ENCODE results near the gene CNDP2. TPM values are rescaled to one million over a fixed set of nuclear protein-coding genes. Genes with fewer than 3 reads are reported as not detected.

CNDP2 gene
- total RNA-seq, 2 experiments from 2014 or later, result 121 to 136 TPM

DNA sequence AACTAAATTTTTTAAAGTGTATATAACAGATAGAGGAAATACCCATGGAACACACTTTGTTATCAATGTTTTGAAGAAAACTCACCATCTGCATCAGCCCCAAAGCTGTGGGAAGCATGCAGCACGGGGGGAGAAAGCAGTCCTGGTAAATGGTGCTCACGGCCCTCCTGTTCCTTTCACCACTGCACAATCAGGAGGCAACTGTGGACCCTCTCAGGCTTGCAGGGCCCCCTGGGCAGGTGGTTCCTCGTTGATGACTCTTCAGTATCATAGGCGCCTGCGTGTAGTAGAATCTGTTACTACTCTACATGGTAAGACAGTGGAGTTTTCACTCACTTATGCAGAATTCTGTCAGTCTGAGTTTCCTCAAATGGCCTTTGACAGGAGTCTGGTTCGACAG is 33.2 kb downstream of the CNDP2 start:
- ATAC-seq (no peak), DNase-seq (no peak)
- POLR2A ChIA-PET, result no interaction called here
- Mint-ChIP-seq H3K4me3 (no peak overlapping the region), H3K4me1 (ENCODE audit: low read depth) (no peaks in the 10 kb centered on the region), H3K36me3 (ENCODE audit: low read depth) (no peaks in the 10 kb centered on the region), H3K27me3 (no peaks in the 10 kb centered on the region), H3K27ac (no peak overlapping the region), H3K9me3 (no peaks in the 10 kb centered on the region)
- TF ChIP-seq, protein P1, sequence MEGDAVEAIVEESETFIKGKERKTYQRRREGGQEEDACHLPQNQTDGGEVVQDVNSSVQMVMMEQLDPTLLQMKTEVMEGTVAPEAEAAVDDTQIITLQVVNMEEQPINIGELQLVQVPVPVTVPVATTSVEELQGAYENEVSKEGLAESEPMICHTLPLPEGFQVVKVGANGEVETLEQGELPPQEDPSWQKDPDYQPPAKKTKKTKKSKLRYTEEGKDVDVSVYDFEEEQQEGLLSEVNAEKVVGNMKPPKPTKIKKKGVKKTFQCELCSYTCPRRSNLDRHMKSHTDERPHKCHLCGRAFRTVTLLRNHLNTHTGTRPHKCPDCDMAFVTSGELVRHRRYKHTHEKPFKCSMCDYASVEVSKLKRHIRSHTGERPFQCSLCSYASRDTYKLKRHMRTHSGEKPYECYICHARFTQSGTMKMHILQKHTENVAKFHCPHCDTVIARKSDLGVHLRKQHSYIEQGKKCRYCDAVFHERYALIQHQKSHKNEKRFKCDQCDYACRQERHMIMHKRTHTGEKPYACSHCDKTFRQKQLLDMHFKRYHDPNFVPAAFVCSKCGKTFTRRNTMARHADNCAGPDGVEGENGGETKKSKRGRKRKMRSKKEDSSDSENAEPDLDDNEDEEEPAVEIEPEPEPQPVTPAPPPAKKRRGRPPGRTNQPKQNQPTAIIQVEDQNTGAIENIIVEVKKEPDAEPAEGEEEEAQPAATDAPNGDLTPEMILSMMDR (IDR thresholded peaks at IDR 0.05), result no peak
- CTCF ChIA-PET, result no interaction called here
- intact Hi-C loops (cut with micrococcal nuclease), result no loop called here

DNA sequence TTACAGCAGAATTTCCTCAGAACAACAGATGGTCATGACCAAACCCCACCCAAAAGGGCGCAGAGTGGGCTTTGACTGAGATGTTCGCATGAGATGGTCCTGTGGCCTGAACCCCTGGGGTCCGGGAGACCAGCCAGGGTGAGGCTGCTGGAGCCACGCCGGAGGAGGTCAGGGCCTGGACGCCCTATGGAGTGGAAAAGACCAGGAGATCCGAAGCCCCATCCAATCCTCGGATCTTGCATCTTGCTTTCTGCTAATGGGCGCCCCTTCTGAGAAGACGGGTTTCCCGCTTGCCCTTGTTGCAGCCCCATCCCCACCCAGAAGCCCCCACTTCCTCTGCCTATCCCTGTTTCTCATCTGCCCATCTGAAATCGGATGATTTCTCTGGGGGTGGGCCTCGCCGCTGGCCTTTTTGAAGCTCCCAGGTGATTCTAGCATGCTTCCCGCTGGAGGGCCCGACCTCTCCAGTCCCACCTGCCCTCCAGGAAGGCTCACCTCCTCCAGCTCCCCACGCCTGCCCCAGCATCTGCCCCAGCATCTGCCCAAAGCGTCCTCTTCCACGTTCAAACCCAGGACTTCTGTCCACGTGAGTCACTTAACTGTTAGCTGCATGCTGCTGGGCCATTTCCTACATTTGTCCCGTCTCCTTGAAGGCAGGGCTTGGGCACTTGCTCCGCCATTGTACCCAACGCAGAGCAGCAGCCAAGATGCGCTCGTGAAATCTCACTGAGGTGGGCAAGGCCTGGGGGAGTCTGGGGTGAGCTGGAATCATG is 33.8 kb downstream of the CNDP2 start:
- H3K27me3 Mint-ChIP-seq, result no peaks in the 10 kb centered on the region
- TF ChIP-seq, protein P1 (IDR thresholded peaks at IDR 0.05), result no peak
- no peak overlapping the region for H3K27ac Mint-ChIP-seq
- no peaks in the 10 kb centered on the region for H3K36me3 Mint-ChIP-seq (ENCODE audit: low read depth)
- ChIA-PET POLR2A (no interaction called here), CTCF (interaction anchor here (1.3 kb wide), 1 partner anchor 36 kb away, joined by 4 read pairs; no protein-coding TSS in a partner anchor)
- DNase-seq, result no peak
- no peaks in the 10 kb centered on the region for H3K4me1 Mint-ChIP-seq (ENCODE audit: low read depth)
- no peak overlapping the region for H3K4me3 Mint-ChIP-seq
- intact Hi-C loops (cut with micrococcal nuclease), result no loop called here
- no peaks in the 10 kb centered on the region for H3K9me3 Mint-ChIP-seq
- no peak for ATAC-seq

DNA sequence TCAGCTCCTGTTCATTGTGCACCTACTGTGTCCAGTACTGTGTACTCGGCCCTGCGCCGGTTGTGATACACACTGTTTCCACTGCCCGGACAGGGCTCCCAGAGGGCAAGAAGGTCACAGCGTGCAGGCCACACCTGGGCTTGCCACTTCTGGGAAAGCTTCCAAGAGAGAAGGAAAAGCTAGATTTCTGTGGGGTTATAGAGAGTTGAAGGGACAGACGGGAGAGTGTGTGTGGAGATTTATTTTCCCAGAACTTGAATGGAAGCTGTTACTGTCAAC is 34.4 kb downstream of the CNDP2 start:
- no peak overlapping the region for H3K27ac Mint-ChIP-seq

DNA sequence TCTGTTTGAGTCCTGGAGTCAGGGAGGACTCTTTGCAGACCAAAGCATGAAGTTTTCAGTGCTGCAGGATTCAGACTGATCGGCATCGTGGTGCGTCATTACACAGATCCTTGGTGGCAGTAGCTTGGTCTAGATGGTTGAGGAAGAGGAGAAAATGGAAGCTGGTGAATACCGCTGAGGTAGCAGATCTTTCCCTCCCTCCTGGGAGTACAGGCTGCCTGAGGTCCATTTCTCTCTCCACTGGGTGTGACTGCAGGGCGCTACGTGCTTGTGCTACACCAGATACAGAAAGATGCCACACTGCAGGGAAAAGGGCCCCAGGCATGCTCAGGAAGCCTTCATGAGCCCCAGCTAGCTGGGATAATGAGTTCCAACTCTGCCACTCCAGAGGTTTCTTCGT is 34.9 kb downstream of the CNDP2 start:
- Mint-ChIP-seq H3K9me3 (no peaks in the 10 kb centered on the region), H3K27me3 (no peaks in the 10 kb centered on the region), H3K36me3 (ENCODE audit: low read depth) (no peaks in the 10 kb centered on the region), H3K27ac (no peak overlapping the region), H3K4me1 (ENCODE audit: low read depth) (no peaks in the 10 kb centered on the region), H3K4me3 (no peak overlapping the region)
- POLR2A ChIA-PET, result no interaction called here
- TF ChIP-seq, protein P1 (IDR thresholded peaks at IDR 0.05), result no peak
- DNase-seq, result no peak
- ATAC-seq, result no peak
- CTCF ChIA-PET, result interaction anchor here (1.0 to 1.3 kb wide), 2 partner anchors 11 to 37 kb away, joined by 3 to 4 read pairs; no protein-coding TSS in a partner anchor
- intact Hi-C loops (cut with micrococcal nuclease), result no loop called here

More for the DNA sequence above, 34.4 kb downstream of the CNDP2 start:
- POLR2A ChIA-PET, result no interaction called here
- CTCF ChIA-PET, result interaction anchor here (1.0 to 1.3 kb wide), 2 partner anchors 11 to 37 kb away, joined by 3 to 4 read pairs; no protein-coding TSS in a partner anchor
- TF ChIP-seq, protein P1 (IDR thresholded peaks at IDR 0.05), result no peak
- ATAC-seq, result no peak
- Mint-ChIP-seq H3K4me1 (ENCODE audit: low read depth) (no peaks in the 10 kb centered on the region), H3K4me3 (no peak overlapping the region), H3K9me3 (no peaks in the 10 kb centered on the region), H3K36me3 (ENCODE audit: low read depth) (no peaks in the 10 kb centered on the region), H3K27me3 (no peaks in the 10 kb centered on the region)
- no peak for DNase-seq
- intact Hi-C loops (cut with micrococcal nuclease), result no loop called here

DNA sequence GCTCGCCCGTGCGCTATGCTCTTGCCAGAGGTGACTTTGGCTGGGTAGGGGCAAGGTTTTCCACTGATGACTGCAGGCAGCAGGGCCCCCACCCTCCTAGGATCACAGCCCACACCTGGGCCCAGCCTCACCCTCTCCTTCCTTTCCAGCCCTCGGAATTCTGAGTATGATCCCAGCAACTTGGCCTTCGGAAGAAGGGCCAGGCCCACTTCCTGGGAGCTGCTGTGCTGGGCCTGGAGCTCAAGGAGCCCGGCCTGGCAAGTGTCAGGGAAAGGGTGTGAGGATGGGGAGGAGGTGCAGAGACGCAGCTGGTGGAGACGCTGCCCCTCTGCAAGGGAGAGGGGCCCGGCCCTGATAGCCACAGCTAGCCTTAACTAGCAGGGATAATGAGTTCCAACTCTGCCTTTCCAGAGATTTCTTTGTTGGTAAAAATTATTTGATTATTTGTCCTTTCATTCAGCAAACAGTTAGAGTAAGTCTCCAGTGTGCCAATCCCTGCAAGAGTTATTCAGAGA is 36.4 kb downstream of the CNDP2 start:
- H3K27ac Mint-ChIP-seq, result no peak overlapping the region
- TF ChIP-seq, protein P1 (IDR thresholded peaks at IDR 0.05), result no peak
- H3K27me3 Mint-ChIP-seq, result no peaks in the 10 kb centered on the region
- H3K9me3 Mint-ChIP-seq, result no peaks in the 10 kb centered on the region
- intact Hi-C loops (cut with micrococcal nuclease), result no loop called here
- H3K4me1 Mint-ChIP-seq (ENCODE audit: low read depth), result no peaks in the 10 kb centered on the region
- DNase-seq (no peak), ATAC-seq (no peak)
- ChIA-PET POLR2A (no interaction called here), CTCF (no interaction called here)
- H3K36me3 Mint-ChIP-seq (ENCODE audit: low read depth), result no peaks in the 10 kb centered on the region
- no peak overlapping the region for H3K4me3 Mint-ChIP-seq

Data from activated CD8-positive, alpha-beta T cell treated with anti-CD3 and anti-CD28 coated beads for 36 hours (primary cell).